Stomach (tissue), 4 donors: ENCODE results near the gene MAML1.

ENCODE experiments used
- CTCF ChIP-seq, 7 experiments: fragments of 450-650 bp in 4 of 7; fragments of 200-600 bp in 3 of 7; sonication (generic) in 3 of 7; IDR thresholded peaks; one replicate each; pipeline ENCODE4 v1.5.1; 2016 to 2019; ENCODE audit warnings: antibody characterized with exemption in 7 of 7, control low read depth in 2 of 7, mild to moderate bottlenecking in 1 of 7
- EP300 ChIP-seq: sonication (generic); formaldehyde crosslinking; IDR thresholded peaks from one replicate; pipeline ENCODE4 v1.6.1; 2017; ENCODE audit warnings: antibody characterized with exemption
- POLR2A ChIP-seq, 4 donors: fragments of 450-650 bp; IDR thresholded peaks; one replicate each; pipeline ENCODE4 v1.6.1; 2016; ENCODE audit warnings: antibody characterized with exemption in 4 of 4, control low read depth in 2 of 4, mild to moderate bottlenecking in 1 of 4, moderate library complexity in 1 of 4
- POLR2AphosphoS5 ChIP-seq, 3 donors: sonication (generic); formaldehyde crosslinking; IDR thresholded peaks; one replicate each; pipeline ENCODE4 v1.6.1; 2016; ENCODE audit warnings: antibody characterized with exemption in 3 of 3

DNA sequence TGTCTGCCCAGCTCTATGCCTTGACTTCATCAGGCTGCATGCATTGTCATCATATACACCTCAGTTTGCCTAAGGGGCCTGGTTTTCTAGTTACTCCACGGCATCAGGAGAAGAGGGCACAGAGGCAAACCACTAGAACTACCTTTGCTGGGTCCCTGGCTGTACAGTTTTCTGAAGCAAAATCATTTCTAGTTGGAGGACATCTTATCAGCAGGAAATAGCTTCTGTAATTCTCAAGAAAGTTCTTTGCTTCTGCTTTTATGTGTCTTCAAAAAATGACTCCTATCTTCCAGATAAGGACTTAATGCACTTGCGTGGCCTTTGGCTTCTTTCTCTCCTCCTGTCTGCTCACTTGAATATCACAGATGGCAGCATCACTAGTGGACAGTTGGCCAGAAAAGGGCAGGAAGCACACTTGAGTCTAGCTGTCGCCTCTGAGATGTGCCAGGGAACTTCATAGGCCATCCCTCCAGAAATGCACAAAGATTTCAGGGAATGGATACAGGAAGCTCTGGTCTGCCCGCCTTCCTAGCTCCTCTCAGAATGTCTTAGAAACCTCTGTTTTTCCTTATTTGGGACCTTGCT is 38.8 kb downstream of the MAML1 start:
- TF ChIP-seq CTCF (IDR thresholded peaks at IDR 0.05) (no peak), POLR2A (IDR thresholded peaks at IDR 0.05) (no peak), EP300 (no peak), POLR2AphosphoS5 (IDR thresholded peaks at IDR 0.05) (no peak)
